ES-I3 (cell line): ENCODE results near the gene FLVCR2.

ENCODE experiments used
- H3K36me3 ChIP-seq: 2 replicates; pipeline ENCODE4 v1.6.1; 2013; ENCODE audit warnings: mild to moderate bottlenecking, low read length, control low read depth, moderate library complexity; ENCODE audit not compliant: insufficient read depth
- H3K4me1 ChIP-seq: 2 replicates; pipeline ENCODE4 v1.6.1; 2013; ENCODE audit warnings: mild to moderate bottlenecking, control low read depth, low read length; ENCODE audit not compliant: insufficient read depth
- H3K9ac ChIP-seq: 2 replicates; pipeline ENCODE4 v1.6.1; 2013; ENCODE audit warnings: low read depth, mild to moderate bottlenecking, low read length, moderate library complexity
- H3K9me3 ChIP-seq: 2 replicates; pipeline ENCODE4 v1.6.1; 2013; ENCODE audit warnings: mild to moderate bottlenecking, low read length, moderate library complexity; ENCODE audit not compliant: control insufficient read depth, insufficient read depth

FLVCR2 gene

DNA sequence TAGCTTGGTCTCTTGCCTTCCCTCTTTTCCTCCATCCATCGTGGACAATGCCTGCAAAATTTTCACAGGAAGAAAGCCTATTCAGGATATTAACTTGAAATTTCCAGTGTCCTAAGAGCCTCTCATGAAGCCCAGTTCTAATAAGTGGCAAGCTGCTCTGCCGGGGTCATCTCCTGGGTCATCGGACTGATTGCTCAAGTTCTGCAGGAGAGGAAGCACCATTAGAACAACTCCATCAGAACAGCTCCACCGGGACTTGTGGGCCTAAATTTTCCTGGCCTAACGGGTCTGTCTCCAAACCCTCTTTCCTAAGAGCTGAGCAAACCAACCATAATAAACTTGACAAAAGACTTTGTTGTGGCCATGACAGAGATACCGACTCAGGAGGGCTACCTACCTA lies 68.3 kb downstream of the FLVCR2 start:
- Histone ChIP-seq H3K9me3 (no peaks in the 10 kb centered on the region), H3K36me3 (peaks cover 11% of the 10 kb centered on the region), H3K4me1 (no peaks in the 10 kb centered on the region; the same call in 1 of the 2 replicates), H3K9ac (no peak overlapping the region)

DNA sequence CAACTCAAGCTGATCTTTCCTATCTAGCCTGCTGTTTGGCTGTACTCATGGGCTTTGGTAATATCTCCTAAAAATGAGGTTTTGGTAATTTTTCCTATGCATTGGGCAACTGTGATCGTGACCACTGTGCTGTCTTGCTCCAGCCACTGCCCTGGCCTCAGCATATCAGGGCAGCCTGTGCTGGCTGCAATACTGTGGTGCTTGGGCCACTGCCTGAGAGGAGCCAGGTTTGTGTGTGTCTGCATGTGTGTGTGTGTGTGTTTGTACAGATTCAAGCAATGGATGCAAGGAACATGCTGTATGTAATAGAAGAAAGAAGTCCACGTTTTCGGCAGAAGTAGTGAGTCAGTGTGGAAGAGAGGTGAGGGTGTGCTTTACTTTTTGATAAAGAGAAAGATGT lies 69.2 kb downstream of the FLVCR2 start:
- H3K9me3 ChIP-seq: no peaks in the 10 kb centered on the region
- H3K36me3 ChIP-seq: peaks cover 15% of the 10 kb centered on the region
- H3K9ac ChIP-seq: no peak overlapping the region
- no peaks in the 10 kb centered on the region; the same call in 1 of the 2 replicates for H3K4me1 ChIP-seq

DNA sequence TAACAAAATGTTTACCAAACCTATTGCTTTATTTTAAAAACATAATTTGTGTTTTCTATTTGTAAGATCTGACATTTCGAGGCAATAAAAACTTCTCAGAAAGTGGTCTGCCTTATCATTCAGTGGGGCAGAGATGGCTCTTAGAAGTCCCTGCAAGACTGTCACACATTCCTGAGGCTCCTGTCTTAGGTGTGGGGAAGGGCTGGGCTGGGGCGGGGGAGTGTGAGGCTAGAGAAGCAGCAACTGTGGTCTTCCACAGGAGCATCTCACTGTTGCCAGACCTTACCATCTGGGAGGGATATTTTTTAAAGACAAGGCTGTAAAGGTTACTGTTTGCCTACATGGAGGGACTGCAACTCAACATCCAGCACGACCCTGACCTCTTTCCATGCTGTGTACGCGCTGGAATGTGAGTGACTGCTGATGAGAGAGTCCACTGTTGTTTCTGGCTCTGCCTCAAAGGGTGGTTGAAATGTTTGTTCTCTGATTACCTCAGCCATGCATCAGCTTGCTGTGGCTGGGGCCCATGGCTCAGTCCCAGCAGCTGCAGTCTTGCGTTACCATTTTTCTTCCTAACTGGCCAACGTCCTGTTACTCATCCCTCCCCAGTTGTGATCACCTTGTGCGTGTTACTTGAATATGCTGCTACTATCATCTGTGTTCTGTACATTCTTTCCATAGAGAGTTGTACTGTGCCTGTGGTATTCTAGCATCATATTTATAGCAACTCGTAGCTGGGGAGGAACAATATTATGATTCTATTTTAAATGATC lies 69.8 kb downstream of the FLVCR2 start:
- no peak overlapping the region for H3K9ac ChIP-seq
- no peaks in the 10 kb centered on the region for H3K9me3 ChIP-seq
- peaks cover 15% of the 10 kb centered on the region for H3K36me3 ChIP-seq
- H3K4me1 ChIP-seq: no peaks in the 10 kb centered on the region; the same call in 1 of the 2 replicates

DNA sequence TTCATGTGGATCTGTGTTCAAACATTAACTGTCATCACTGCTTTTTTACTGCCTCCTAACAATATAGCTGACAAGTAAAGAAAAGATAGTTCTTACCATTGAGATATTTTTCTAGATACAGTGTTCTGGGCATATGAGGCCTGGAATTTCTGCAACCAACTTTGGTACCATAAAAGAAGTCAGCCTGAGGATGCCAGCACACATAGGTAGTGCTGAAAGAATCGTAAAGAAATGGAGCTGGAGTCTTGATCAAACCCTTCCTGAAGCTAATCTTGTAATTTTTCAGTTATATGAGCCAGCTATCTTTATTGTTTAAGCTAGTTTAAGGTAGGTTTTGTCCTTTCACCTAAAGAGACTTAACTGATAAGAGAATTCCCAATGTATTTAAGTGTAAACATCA lies 70.9 kb downstream of the FLVCR2 start:
- peaks cover 15% of the 10 kb centered on the region for H3K36me3 ChIP-seq
- H3K9me3 ChIP-seq: no peaks in the 10 kb centered on the region
- no peak overlapping the region for H3K9ac ChIP-seq
- no peaks in the 10 kb centered on the region; the same call in 1 of the 2 replicates for H3K4me1 ChIP-seq

DNA sequence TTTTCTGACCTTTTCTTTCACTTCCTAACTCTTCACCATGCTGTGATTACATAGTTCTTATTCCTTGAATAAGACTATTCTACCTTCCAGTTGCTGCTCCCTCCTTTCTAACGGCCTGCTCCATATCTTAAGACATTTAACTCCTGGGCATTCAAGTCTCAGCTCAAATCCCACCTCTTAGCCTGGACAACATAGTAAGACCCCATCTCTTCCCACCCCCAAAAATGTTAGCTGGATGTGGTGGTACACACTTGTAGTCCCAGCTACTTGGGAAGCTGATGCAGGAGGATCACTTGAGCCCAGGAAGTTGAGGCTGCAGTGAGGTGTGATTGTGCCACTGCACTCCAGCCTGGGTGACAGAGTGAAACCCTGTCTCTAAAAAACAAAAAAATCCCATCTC lies 71.4 kb downstream of the FLVCR2 start:
- H3K9me3 ChIP-seq: no peaks in the 10 kb centered on the region
- peaks cover 15% of the 10 kb centered on the region for H3K36me3 ChIP-seq
- no peak overlapping the region for H3K9ac ChIP-seq
- H3K4me1 ChIP-seq: no peaks in the 10 kb centered on the region; the same call in 1 of the 2 replicates

DNA sequence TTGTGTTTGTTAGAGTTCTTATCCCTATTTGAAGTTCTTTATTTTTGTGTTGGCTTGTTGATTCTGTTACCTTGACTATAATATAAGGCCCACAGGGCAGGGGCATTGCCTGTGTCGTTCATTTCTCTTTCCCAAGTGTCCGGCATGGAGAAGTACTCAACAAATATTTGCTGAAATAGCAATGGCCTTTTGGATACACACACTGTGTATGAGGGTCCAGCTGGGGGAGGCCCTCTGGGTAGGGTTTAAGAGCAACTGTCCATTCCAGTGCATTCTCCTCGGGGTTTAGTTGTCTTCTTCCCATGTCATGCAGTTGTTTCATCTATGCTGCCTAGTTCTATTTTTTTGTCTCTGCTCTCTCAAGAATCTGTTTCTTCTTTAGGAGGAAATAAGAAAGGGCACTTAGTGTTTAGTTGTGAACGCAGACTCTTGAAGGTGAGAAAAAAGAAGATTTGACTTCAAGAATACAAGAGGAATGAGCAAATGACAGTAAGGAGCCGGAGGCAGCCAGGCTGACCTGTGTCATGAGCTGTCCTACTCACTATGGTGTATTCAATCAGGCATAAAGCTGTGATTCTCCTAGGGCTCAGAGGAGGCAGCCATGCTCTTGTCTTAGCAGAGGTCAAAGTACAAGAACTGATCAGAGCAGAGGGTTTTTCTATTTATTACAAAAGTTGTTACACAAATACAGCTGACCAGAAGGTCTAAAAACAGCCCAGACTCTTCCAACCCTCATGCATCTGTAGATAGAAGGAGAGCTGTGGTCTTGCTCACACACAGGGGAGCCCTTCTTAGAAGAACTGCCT lies 72.0 kb downstream of the FLVCR2 start:
- no peak overlapping the region for H3K9ac ChIP-seq
- peaks cover 20% of the 10 kb centered on the region for H3K36me3 ChIP-seq
- no peaks in the 10 kb centered on the region for H3K9me3 ChIP-seq
- no peaks in the 10 kb centered on the region; the same call in 1 of the 2 replicates for H3K4me1 ChIP-seq

DNA sequence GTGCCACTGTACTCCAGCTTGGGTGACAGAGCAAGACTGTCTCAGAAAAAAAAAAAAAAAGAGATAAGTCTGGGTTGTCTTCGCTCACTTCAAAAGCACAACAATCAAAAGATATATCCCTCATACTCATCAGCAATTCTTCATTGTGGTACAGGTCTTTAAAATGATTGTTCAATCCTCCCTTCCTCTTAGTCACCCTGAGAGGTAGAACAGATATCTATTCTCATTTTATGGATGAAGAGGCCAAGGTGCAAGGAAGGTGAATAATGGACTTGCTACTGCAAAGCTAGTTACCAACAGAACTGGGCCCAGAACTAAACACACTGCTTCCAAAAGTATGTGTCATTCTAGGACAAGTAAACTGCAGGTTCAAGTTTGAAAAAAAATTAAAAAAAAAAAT lies 75.1 kb downstream of the FLVCR2 start:
- Histone ChIP-seq H3K9me3 (no peaks in the 10 kb centered on the region), H3K36me3 (peaks cover 14% of the 10 kb centered on the region; the same call in 1 of the 2 replicates), H3K9ac (no peak overlapping the region), H3K4me1 (no peaks in the 10 kb centered on the region; the same call in 1 of the 2 replicates)

DNA sequence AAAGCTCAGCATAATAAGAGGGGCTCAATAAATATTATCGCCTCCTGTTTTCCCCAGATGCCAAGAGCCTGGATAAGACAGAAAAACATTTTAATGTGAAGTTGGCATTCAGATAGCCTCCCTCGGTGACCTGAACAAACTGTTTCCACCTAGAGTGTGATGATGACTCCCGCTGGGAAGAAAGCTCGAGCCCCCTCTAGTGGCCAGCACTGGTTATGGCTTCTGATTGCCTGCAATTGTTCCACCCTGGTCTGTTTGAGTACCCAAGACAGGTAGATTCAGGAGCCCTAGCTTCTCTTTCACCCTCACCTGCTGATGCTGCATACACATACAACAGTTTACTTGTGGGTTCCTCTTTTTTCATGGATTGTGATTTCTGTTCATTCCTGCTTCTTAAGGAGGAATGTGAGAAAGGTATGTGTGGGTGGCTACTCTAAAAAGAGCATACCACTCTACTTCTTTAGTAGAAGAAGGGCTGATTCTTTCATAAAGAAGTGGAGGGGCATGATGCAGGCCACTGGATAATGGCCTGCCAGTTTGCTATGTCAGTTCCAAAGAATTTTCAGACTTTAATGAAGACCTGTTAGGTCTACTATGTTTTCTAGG lies 75.8 kb downstream of the FLVCR2 start:
- Histone ChIP-seq H3K4me1 (no peaks in the 10 kb centered on the region), H3K9me3 (no peaks in the 10 kb centered on the region), H3K9ac (no peak overlapping the region), H3K36me3 (peaks cover 13% of the 10 kb centered on the region; the same call in 1 of the 2 replicates)

DNA sequence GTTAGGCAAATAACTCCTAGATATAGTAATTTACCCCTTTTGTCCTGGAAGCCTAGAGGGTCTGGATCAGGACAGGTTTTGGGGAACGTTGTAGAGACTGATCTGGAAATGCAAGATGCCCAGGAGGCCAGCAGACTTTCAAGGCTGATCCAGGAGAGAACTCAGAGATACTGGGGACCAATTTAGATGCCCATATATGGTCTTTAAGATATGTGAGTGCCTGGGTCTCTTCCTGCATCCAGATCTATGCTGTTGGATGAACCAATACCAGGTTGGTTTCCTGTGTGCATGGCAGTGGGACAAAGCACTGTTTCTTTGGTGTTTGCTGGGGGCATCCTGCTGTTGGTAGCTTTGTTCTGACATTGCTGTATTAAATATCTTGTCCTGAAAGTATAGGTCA lies 76.8 kb downstream of the FLVCR2 start:
- Histone ChIP-seq H3K4me1 (no peaks in the 10 kb centered on the region), H3K9me3 (no peaks in the 10 kb centered on the region), H3K36me3 (peaks cover 13% of the 10 kb centered on the region; the same call in 1 of the 2 replicates), H3K9ac (no peak overlapping the region)

DNA sequence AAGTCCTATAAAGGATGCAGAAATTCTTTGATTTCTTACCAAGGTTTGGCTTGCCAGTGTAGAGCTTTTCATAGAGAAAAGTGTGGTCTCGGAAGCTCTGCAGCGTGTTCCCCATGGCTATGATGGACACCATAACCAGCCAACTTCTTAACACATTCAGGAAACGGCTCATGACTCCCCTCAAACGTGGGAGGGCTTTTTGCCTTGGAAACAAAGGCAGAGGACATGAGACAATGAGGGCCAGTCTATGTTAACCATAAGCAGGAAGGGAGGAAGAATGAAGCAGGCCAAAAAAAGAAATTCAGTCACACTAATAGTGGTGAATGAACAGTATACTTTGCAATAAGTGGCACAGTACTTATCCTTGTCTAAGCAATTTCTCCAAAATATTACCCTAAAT lies 78.9 kb downstream of the FLVCR2 start:
- Histone ChIP-seq H3K4me1 (no peaks in the 10 kb centered on the region), H3K9me3 (no peaks in the 10 kb centered on the region), H3K36me3 (peaks cover 5% of the 10 kb centered on the region; the same call in 1 of the 2 replicates), H3K9ac (no peak overlapping the region)

DNA sequence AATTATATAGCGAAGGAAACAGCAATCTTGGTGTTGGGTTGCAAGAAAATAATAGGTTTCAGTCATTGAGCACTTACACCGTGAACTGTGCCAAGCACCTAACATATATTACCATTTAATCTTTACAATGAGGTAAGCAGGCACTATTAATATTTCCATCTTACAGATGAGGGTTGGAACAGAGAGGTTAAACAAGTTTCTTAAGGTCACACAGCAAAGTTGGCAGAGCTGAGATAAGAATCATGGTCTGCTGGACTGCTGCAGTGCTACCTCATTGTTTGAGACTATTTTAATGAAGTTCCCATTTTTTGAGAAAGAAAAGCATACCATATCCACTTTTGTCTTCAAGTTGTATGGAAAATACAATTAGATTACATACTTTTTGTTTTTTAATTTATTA lies 80.5 kb downstream of the FLVCR2 start:
- no peaks in the 10 kb centered on the region for H3K9me3 ChIP-seq
- no peak overlapping the region for H3K9ac ChIP-seq
- H3K36me3 ChIP-seq: 0 out of 2 replicates have a peak, but pooled peaks cover 5% of the 10 kb centered on the region
- H3K4me1 ChIP-seq: 0 out of 2 replicates have a peak, but pooled peaks cover 4% of the 10 kb centered on the region

DNA sequence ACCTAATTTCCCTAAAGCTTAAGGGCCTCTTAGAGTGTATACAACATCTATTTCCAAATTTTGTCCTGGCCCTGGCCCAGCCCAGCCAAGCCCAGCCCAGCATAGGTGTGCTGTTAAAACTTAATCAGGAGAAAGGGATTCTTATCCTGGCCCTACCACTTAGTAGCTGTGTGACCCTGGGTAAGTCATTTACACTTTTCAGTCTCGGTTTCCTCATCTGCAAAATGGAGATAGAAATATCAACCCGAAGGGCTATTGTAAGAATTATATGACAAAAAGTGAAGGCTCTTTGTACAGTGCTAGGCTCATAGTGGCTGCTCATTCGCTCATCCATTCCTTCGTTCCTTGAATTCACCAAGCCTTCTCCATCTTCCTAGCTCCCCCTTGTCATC lies 81.8 kb downstream of the FLVCR2 start:
- H3K36me3 ChIP-seq: 0 out of 2 replicates have a peak, but pooled peaks cover 2% of the 10 kb centered on the region
- no peaks in the 10 kb centered on the region for H3K9me3 ChIP-seq
- H3K4me1 ChIP-seq: 0 out of 2 replicates have a peak, but pooled peaks cover 4% of the 10 kb centered on the region
- H3K9ac ChIP-seq: peak overlapping the region; percentile 96

DNA sequence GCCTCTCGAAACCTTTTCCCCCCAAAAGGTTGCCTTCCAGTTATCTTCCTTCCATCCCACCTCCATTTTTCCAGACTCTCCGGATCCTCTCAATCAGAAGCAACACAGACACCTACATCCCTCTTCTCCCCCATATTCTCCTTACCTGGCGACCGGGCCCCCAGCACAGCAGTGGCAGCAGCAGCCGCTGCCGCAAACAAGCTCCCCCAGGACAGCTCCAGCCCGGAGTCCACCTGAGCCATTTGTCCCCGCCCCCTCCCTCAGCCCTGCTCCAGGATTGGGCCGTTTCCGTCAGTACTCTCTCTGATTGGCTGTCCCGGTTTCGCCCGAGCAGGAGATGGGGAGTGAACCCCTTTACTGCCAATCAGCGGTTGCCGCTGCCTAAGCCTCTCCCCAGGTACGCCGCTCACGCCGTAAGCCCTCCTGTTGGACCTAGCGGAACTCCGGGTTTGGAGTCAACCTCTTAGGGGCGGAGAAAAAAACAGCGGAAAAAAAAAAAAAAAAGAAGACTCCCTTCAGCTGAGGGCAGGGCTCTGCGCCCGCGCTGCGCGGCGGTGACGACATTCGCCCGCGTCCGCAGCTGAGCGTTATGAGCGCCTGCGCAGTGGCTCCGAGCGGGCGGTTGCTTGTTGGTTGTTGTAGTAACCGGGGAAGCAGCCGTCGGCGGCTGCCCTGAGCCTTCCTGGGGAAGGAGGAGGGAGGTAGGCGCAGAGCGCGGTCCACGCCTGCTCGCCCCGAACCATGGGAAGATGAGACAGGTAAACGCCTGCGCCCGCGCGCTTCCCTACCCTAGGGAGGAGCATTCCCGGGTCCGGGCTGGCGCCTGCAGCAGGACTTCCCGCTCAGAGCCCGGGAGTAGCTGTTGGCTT lies 82.4 kb downstream of the FLVCR2 start, which contains the start of the genes ERG28 and TTLL5:
TSS of gene ERG28 (minus strand) at position 247 of the 869 bp plus-strand sequence. CDS start 3,374 bp downstream, outside the sequence.
TSS of gene TTLL5 (plus strand) at position 617 of the 869 bp plus-strand sequence. CDS start 1,904 bp downstream, outside the sequence.
- 0 out of 2 replicates have a peak, but pooled peaks cover 4% of the 10 kb centered on the region for H3K4me1 ChIP-seq
- no peaks in the 10 kb centered on the region for H3K36me3 ChIP-seq
- H3K9ac ChIP-seq: peak within 1 kb of the TSS; percentile 96
- no peaks in the 10 kb centered on the region for H3K9me3 ChIP-seq
